HUES6 (cell line): ENCODE data around the gene MAPK13.

Experiments used
- H3K27ac ChIP-seq: 2 replicates; pipeline ENCODE4 v1.7.0; 2013; ENCODE audit warnings: low read depth, mild to moderate bottlenecking, low read length, inconsistent platforms
- H3K27me3 ChIP-seq: 2 replicates; pipeline ENCODE4 v1.6.1; 2013; ENCODE audit warnings: low read length; ENCODE audit not compliant: control insufficient read depth, insufficient read depth
- H3K36me3 ChIP-seq: 2 replicates; pipeline ENCODE4 v1.6.1; 2013; ENCODE audit warnings: low read length; ENCODE audit not compliant: control insufficient read depth, insufficient read depth
- H3K4me1 ChIP-seq: 2 replicates; pipeline ENCODE4 v1.6.1; 2013; ENCODE audit warnings: low read length; ENCODE audit not compliant: control insufficient read depth, insufficient read depth
- H3K4me3 ChIP-seq: 2 replicates; pipeline ENCODE4 v1.5.1; 2013; ENCODE audit warnings: low read depth, low read length
- H3K9ac ChIP-seq: one replicate; pipeline ENCODE4 v1.6.1; 2013; ENCODE audit warnings: mild to moderate bottlenecking, low read length
- H3K9me3 ChIP-seq: 2 replicates; pipeline ENCODE4 v1.6.1; 2013; ENCODE audit warnings: low read depth, low read length; ENCODE audit not compliant: control insufficient read depth, insufficient read depth

The MAPK13 gene

GRCh38 chr6:36115412-36115811 lies 14.9 kb upstream of the MAPK13 start:
- H3K9ac ChIP-seq = no peak overlapping the region
- no peak overlapping the region for H3K27ac ChIP-seq
- H3K27me3 ChIP-seq = no peaks in the 10 kb centered on the region
- H3K9me3 ChIP-seq = no peaks in the 10 kb centered on the region
- no peak overlapping the region for H3K4me3 ChIP-seq
- H3K36me3 ChIP-seq = peaks cover 18% of the 10 kb centered on the region
- peaks cover 2% of the 10 kb centered on the region for H3K4me1 ChIP-seq

- peaks cover 10% of the 10 kb centered on the region for H3K4me1 ChIP-seq
- H3K9ac ChIP-seq = no peak overlapping the region
- no peaks in the 10 kb centered on the region for H3K27me3 ChIP-seq
- no peak overlapping the region for H3K27ac ChIP-seq
- no peaks in the 10 kb centered on the region for H3K9me3 ChIP-seq
- peaks cover 12% of the 10 kb centered on the region for H3K36me3 ChIP-seq
- no peak overlapping the region for H3K4me3 ChIP-seq
Observed at GRCh38 chr6:36116066-36116864, 14.0 kb upstream of the MAPK13 start.

DNA sequence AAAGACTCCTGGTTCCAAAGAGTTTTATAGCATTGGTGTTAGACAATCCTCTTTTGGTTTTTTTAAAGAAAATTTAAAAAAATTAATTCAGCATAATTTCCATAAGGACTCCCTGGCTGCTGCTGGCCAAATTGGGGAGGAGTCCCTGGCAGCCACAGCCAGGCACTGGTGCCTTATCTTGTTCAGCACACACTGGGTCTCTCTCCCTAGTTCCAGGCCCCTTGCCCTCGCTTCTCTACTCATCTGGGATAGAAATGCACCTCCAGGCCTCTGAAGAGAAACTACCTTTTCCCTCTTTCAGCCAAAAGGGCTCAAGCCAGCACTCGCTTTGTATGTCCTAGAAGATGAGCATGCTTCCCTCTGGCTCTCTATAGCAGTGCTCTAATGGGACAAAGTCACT lies 13.4 kb upstream of the MAPK13 start:
- H3K4me1 ChIP-seq = peaks cover 11% of the 10 kb centered on the region
- H3K36me3 ChIP-seq = peaks cover 9% of the 10 kb centered on the region; the same call in 1 of the 2 replicates
- no peaks in the 10 kb centered on the region for H3K27me3 ChIP-seq
- H3K9ac ChIP-seq = no peak overlapping the region
- H3K9me3 ChIP-seq = no peaks in the 10 kb centered on the region
- H3K27ac ChIP-seq = no peak overlapping the region
- H3K4me3 ChIP-seq = no peak overlapping the region

GRCh38 chr6:36117658-36118549 lies 12.4 kb upstream of the MAPK13 start:
- Histone ChIP-seq H3K9me3 (no peaks in the 10 kb centered on the region), H3K9ac (no peak overlapping the region), H3K4me1 (peaks cover 11% of the 10 kb centered on the region), H3K27me3 (no peaks in the 10 kb centered on the region), H3K4me3 (no peak overlapping the region), H3K36me3 (peaks cover 9% of the 10 kb centered on the region; the same call in 1 of the 2 replicates), H3K27ac (no peak overlapping the region)

DNA sequence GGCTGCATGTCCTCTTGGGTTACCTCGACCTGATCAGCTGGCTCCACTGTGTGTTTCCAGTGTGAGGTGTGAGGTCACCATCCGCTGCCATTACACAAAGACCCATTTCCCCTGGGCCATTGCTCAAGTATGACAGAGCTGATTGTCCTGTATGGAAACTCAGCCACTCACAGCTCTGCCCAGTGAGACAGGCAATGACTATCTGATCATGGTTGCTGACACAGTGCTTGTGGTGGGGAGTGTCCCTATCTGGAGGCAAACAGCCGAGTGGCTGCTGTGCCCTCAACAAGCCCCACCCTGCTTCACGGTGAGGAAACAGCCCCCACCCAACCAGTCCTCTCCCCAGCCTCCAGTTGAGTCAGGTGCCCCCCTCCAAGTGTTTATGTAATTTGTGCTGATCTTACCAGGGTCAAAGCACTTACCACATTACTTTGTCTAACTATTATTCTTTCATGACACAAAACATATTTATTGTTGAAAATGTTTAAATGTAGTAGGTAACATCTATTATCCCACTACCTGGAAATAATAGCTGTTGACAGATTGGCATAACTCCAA lies 11.7 kb upstream of the MAPK13 start:
- Histone ChIP-seq H3K4me1 (peaks cover 14% of the 10 kb centered on the region), H3K27me3 (no peaks in the 10 kb centered on the region), H3K9me3 (no peaks in the 10 kb centered on the region), H3K27ac (no peak overlapping the region), H3K9ac (no peak overlapping the region), H3K36me3 (peaks cover 9% of the 10 kb centered on the region; the same call in 1 of the 2 replicates), H3K4me3 (no peak overlapping the region)

- Histone ChIP-seq H3K9me3 (no peaks in the 10 kb centered on the region), H3K9ac (no peak overlapping the region), H3K36me3 (peaks cover 9% of the 10 kb centered on the region; the same call in 1 of the 2 replicates), H3K27ac (no peak overlapping the region), H3K27me3 (no peaks in the 10 kb centered on the region), H3K4me3 (no peak overlapping the region), H3K4me1 (peaks cover 16% of the 10 kb centered on the region)
Observed at GRCh38 chr6:36119209-36119608, 11.1 kb upstream of the MAPK13 start.

DNA sequence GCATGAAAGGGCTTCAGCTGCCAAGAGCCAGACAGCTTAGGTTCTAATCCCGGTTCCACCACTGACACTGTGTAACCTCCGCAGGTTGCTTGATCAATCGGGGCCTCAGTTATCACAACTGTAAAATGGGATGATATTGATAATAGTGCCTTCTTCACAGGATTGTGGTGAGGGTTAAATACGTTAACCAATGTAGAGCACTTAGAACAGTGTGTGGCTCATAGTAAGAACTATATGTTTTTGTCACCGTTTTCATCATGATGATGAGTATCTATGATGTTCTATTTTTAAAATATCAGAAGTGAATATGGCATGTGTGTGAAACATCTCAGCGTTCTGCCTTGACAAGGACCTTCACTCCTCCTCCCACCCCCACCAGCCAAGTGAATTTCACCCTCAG lies 10.3 kb upstream of the MAPK13 start:
- Histone ChIP-seq H3K27ac (no peak overlapping the region), H3K27me3 (no peaks in the 10 kb centered on the region), H3K36me3 (peaks cover 9% of the 10 kb centered on the region; the same call in 1 of the 2 replicates), H3K4me3 (no peak overlapping the region), H3K9me3 (no peaks in the 10 kb centered on the region), H3K4me1 (peaks cover 16% of the 10 kb centered on the region), H3K9ac (no peak overlapping the region)

GRCh38 chr6:36120539-36120938 lies 9.8 kb upstream of the MAPK13 start:
- Histone ChIP-seq H3K27ac (no peak overlapping the region), H3K4me1 (peaks cover 16% of the 10 kb centered on the region), H3K9me3 (no peaks in the 10 kb centered on the region), H3K4me3 (no peak overlapping the region), H3K9ac (no peak overlapping the region), H3K36me3 (peaks cover 9% of the 10 kb centered on the region; the same call in 1 of the 2 replicates), H3K27me3 (no peaks in the 10 kb centered on the region)

- H3K36me3 ChIP-seq = peaks cover 9% of the 10 kb centered on the region; the same call in 1 of the 2 replicates
- peaks cover 16% of the 10 kb centered on the region for H3K4me1 ChIP-seq
- no peak overlapping the region for H3K4me3 ChIP-seq
- no peaks in the 10 kb centered on the region for H3K27me3 ChIP-seq
- H3K27ac ChIP-seq = no peak overlapping the region
- H3K9me3 ChIP-seq = no peaks in the 10 kb centered on the region
- no peak overlapping the region for H3K9ac ChIP-seq
Observed at GRCh38 chr6:36120979-36121786, 9.1 kb upstream of the MAPK13 start.

DNA sequence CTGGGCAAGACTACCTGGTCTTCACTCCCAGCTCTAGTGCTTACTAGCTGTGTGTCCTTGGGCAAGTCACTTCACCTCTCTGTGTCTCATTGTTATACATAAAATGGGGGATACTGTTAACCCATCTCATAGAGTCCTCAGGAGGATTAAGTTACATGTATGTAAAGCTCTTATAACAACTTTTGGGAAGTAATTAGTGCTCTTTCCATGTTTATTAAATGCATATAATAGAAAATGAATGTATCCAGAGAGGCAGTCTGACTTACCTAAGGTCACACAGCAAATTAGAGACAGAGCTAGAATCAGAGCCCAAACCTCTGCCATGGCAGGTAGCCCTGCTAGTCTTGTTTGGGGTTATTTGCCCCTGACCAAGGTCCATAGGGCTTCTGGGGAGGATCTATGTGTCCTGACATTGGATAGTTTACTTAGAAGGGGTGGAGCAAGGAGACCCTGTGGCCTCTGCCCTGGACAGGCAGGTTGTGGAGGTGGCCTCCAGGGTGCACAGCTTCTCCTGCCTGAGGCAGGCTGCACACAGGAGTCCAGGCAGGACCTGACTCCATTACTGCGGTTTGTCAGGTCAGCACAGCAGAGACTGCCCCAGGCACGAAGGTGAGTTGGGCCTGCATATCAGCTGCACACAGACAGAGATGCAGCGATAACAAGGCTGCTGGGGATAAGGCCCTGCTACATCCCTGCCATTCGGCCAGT lies 8.4 kb upstream of the MAPK13 start:
- Histone ChIP-seq H3K36me3 (peaks cover 9% of the 10 kb centered on the region; the same call in 1 of the 2 replicates), H3K27ac (no peak overlapping the region), H3K4me1 (peaks cover 19% of the 10 kb centered on the region), H3K9me3 (no peaks in the 10 kb centered on the region), H3K4me3 (no peak overlapping the region), H3K9ac (no peak overlapping the region), H3K27me3 (no peaks in the 10 kb centered on the region)
